GM12878 (cell line): ENCODE measurements around the gene FLT4. TPM values are rescaled to one million over a fixed set of nuclear protein-coding genes. Genes with fewer than 3 reads are reported as not detected.

Source experiments
- ATAC-seq: fragments of 200-7000 bp; cut with Tn5 transposase; 3 replicates; pipeline ENCODE4 v1.9.1; 2020; ENCODE audit warnings: mild to moderate bottlenecking, moderate library complexity
- BruUV-seq: library from RNA; stranded (reverse); fragments of 400-500 nt; replicated peaks from 2 replicates; lab custom pipeline; 2021; lab: Mats Ljungman, UMichigan
- CTCF ChIA-PET: fragments of 300-600 bp; sonication (Branson Sonifier 250); formaldehyde crosslinking; extraction: SDS; loops from one replicate; lab custom pipeline; 2021; ENCODE audit warnings: inconsistent platforms; lab: Yijun Ruan, JAX
- POLR2A ChIA-PET: fragments of 350-600 bp; formaldehyde crosslinking; extraction: SDS; loops from one replicate; lab custom pipeline; 2021; ENCODE audit warnings: inconsistent platforms; lab: Charles Lee
- RAD21 ChIA-PET: fragments of 300-600 bp; sonication (Branson Sonifier 250); formaldehyde crosslinking; loops from one replicate; lab custom pipeline; 2023; ENCODE audit warnings: antibody characterized with exemption; ENCODE audit not compliant: unreplicated experiment; lab: Charles Lee
- SMC1A ChIA-PET: fragments of 300-600 bp; sonication (Branson Sonifier 250); formaldehyde crosslinking; loops from one replicate; lab custom pipeline; 2023; ENCODE audit not compliant: unreplicated experiment, uncharacterized antibody; lab: Charles Lee
- DNase-seq: peaks from one replicate; pipeline ENCODE4 v3.0.0-alpha.2; 2011; ENCODE audit warnings: low read depth, low spot score
- FAIRE-seq: peaks from 3 replicates; lab custom pipeline; 2011; peaks lifted over from hg19 to GRCh38; lab: Jason Lieb, UNC
- H2AFZ ChIP-seq: 2 replicates; pipeline ENCODE4 v1.6.0; 2011; ENCODE audit warnings: low read depth, low read length, control low read depth; ENCODE audit not compliant: control insufficient read depth
- H3K27ac ChIP-seq: 2 replicates; pipeline ENCODE4 v1.5.1; 2011; ENCODE audit warnings: control low read depth; ENCODE audit not compliant: control insufficient read depth, insufficient read depth
- H3K27me3 ChIP-seq, 2 experiments: replicated peaks in 1 of 2; 2 replicates each; pipeline versions ENCODE4 v1.6.0 to v1.6.1; 2011; ENCODE audit warnings: low read length in 1 of 2; ENCODE audit not compliant: control insufficient read depth in 2 of 2, insufficient read depth in 2 of 2
- H3K36me3 ChIP-seq, 2 experiments: 2 replicates each; pipeline ENCODE4 v1.5.1; 2011; ENCODE audit warnings: low read length in 1 of 2; ENCODE audit not compliant: control insufficient read depth in 2 of 2, insufficient read depth in 2 of 2
- H3K4me1 ChIP-seq: 2 replicates; pipeline ENCODE4 v1.6.1; 2011; ENCODE audit warnings: mild to moderate bottlenecking, low read length, moderate library complexity, mixed read lengths; ENCODE audit not compliant: control insufficient read depth, insufficient read depth
- H3K4me2 ChIP-seq: 2 replicates; pipeline ENCODE4 v1.6.0; 2011; ENCODE audit warnings: control low read depth; ENCODE audit not compliant: control insufficient read depth, insufficient read depth
- H3K4me3 ChIP-seq: fragments of 200-600 bp; sonication (generic); 2 replicates; pipeline ENCODE4 v1.5.1; 2016
- H3K79me2 ChIP-seq: 2 replicates; pipeline ENCODE4 v1.6.0; 2011; ENCODE audit warnings: low read length; ENCODE audit not compliant: control insufficient read depth, insufficient read depth
- H3K9ac ChIP-seq: 2 replicates; pipeline ENCODE4 v1.8.0; 2011; ENCODE audit warnings: low read length, control low read depth, mixed read lengths; ENCODE audit not compliant: control insufficient read depth, insufficient read depth
- H3K9me3 ChIP-seq: replicated peaks from 3 replicates; pipeline ENCODE4 v1.5.1; 2011; ENCODE audit warnings: mild to moderate bottlenecking, low read length; ENCODE audit not compliant: control insufficient read depth, insufficient read depth
- H4K20me1 ChIP-seq: 2 replicates; pipeline ENCODE4 v1.6.0; 2011; ENCODE audit not compliant: control insufficient read depth, insufficient read depth
- SMAD5 ChIP-seq: IDR thresholded peaks from 2 replicates; pipeline ENCODE4 v1.6.1; 2016; ENCODE audit warnings: antibody characterized with exemption, low read depth
- SMARCA5 ChIP-seq: fragments of 450-650 bp; IDR thresholded peaks from 2 replicates; pipeline ENCODE4 v1.6.1; 2017; ENCODE audit warnings: mild to moderate bottlenecking
- SRF ChIP-seq, 2 experiments: IDR thresholded peaks; 2 replicates each; pipeline ENCODE4 v1.6.1; 2011; ENCODE audit warnings: low read depth in 2 of 2, low read length in 2 of 2, mild to moderate bottlenecking in 1 of 2, moderate library complexity in 1 of 2
- WGBS: methylation state at CpG from one replicate; pipeline ENCODE4 v1.1.6; 2016; ENCODE audit warnings: low lambda C conversion rate; ENCODE audit not compliant: insufficient replicate concordance, insufficient coverage; ENCODE audit errors: missing lambda C conversion rate; 5-methylcytosine and 5-hydroxymethylcytosine counted together
- in situ Hi-C: fragments of 300-500 bp; cut with MboI; formaldehyde crosslinking; loops from 9 replicates; pipeline ENCODE4 v1.14.3; 2018; ENCODE audit warnings: mixed read lengths
- intact Hi-C: fragments of 100-400 bp; cut with micrococcal nuclease; formaldehyde crosslinking; loops from one replicate; pipeline ENCODE4 v1.14.2; 2022; ENCODE audit not compliant: unreplicated experiment
- polyA plus RNA-seq, 11 experiments: library from polyadenylated mRNA; depleted of rRNA in 4 of 11; unstranded in 6 of 11; stranded (reverse) in 5 of 11; fragments of >200 nt; fragmentation: Nextera tagmentation in 4 of 11; fragmentation: Illumina TruSeq in 1 of 11; extraction: Ambion mirVana in 4 of 11; extraction: Trizol in 1 of 11; gene quantifications; 1 replicate in 1 of 11; 2 replicates in 10 of 11; pipeline versions ENCODE4 v1.2.1 to v1.2.3, GENCODE V29; 2011 to 2016; ENCODE audit warnings: inconsistent platforms in 2 of 11, missing spikeins in 2 of 11, low read depth in 1 of 11
- total RNA-seq, 4 experiments: library from RNA; depleted of rRNA in 3 of 4; stranded (reverse); fragments of >200 nt in 3 of 4; fragmentation: Illumina TruSeq in 1 of 4; extraction: Trizol in 1 of 4; gene quantifications; 2 replicates each; pipeline versions ENCODE4 v1.2.1 to v1.2.3, GENCODE V29; 2013 to 2021
- TF ChIP-seq, protein P1 (sequence below): fragments of 450-650 bp; IDR thresholded peaks from 2 replicates; pipeline ENCODE4 v1.6.1; 2017; ENCODE audit warnings: mild to moderate bottlenecking
- TF ChIP-seq, protein P2 (sequence below): fragments of 450-650 bp; conservative IDR thresholded peaks from 2 replicates; pipeline ENCODE4 v1.6.1; 2017; ENCODE audit warnings: mild to moderate bottlenecking, moderate library complexity

FLT4 gene
- total and polyA plus RNA-seq, 10 of the 15 experiments (the other 5 are each of a cell fraction or from before 2014, with no cell fraction given) = 0.18 TPM; not detected in 9

DNA sequence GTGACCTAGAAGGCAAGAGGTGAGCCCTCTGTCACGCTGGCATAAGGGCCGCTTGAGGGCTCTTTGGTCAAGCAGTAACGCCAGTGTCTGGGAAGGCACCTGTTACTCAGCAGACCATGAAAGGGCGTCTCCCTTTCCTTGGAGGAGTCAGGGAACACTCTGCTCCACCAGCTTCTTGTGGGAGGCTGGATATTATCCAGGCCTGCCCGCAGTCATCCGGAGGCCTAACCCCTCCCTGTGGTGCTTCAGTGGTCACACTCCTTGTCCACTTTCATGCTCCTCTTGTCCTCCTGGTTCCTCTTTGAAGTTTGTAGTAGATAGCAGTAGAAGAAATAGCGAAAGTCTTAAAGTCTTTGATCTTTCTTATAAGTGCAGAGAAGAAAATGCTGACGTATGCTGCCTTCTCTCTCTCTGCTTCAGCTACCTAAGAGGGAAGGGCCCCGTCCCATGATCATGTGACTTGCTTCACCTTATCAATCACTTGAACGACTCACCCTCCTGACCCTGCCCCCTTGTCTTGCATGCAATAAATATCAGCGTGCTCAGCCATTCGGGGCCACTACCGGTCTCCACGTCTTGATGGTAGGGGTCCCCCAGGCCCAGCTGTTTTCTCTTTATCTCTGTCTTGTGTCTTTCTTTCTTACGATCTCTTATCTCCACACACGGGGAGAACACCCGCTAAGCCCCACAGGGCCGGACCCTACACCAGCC lies 41.4 kb downstream of the FLT4 start:
- Histone ChIP-seq H3K9ac (no peak overlapping the region), H3K4me2 (no peak overlapping the region), H3K4me1 (no peaks in the 10 kb centered on the region), H3K36me3 (no peaks in the 10 kb centered on the region), H4K20me1 (no peaks in the 10 kb centered on the region; the same call in 1 of the 2 replicates), H3K27me3 (no peaks in the 10 kb centered on the region), H3K27ac (no peak overlapping the region), H3K4me3 (no peak overlapping the region), H3K79me2 (no peaks in the 10 kb centered on the region), H2AFZ (no peak overlapping the region), H3K9me3 (no peaks in the 10 kb centered on the region)
- FAIRE-seq (no peak), DNase-seq (no peak), ATAC-seq (no peak)
- SMC1A ChIA-PET = no interaction called here
- POLR2A ChIA-PET = no interaction called here
- 41% methylated on average over 17 of the region's 18 CpGs for WGBS
- intact Hi-C loops = loop anchor here (2.0 to 10.0 kb wide), 3 partner anchors 116 to 483 kb away; partner anchors contain the start of genes CNOT6 and MAPK9
- RAD21 ChIA-PET = no interaction called here
- BruUV-seq = no TSS peak
- CTCF ChIA-PET = no interaction called here
- no peak for TF ChIP-seq SRF (IDR thresholded peaks at IDR 0.05; ENCODE audit: low read depth in 2 of 2, low read length in 2 of 2)
- TF ChIP-seq SMAD5 = no peak
- TF ChIP-seq, protein P1, sequence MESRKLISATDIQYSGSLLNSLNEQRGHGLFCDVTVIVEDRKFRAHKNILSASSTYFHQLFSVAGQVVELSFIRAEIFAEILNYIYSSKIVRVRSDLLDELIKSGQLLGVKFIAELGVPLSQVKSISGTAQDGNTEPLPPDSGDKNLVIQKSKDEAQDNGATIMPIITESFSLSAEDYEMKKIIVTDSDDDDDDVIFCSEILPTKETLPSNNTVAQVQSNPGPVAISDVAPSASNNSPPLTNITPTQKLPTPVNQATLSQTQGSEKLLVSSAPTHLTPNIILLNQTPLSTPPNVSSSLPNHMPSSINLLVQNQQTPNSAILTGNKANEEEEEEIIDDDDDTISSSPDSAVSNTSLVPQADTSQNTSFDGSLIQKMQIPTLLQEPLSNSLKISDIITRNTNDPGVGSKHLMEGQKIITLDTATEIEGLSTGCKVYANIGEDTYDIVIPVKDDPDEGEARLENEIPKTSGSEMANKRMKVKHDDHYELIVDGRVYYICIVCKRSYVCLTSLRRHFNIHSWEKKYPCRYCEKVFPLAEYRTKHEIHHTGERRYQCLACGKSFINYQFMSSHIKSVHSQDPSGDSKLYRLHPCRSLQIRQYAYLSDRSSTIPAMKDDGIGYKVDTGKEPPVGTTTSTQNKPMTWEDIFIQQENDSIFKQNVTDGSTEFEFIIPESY = no peak
- TF ChIP-seq SMARCA5 = no peak
- TF ChIP-seq, protein P2, sequence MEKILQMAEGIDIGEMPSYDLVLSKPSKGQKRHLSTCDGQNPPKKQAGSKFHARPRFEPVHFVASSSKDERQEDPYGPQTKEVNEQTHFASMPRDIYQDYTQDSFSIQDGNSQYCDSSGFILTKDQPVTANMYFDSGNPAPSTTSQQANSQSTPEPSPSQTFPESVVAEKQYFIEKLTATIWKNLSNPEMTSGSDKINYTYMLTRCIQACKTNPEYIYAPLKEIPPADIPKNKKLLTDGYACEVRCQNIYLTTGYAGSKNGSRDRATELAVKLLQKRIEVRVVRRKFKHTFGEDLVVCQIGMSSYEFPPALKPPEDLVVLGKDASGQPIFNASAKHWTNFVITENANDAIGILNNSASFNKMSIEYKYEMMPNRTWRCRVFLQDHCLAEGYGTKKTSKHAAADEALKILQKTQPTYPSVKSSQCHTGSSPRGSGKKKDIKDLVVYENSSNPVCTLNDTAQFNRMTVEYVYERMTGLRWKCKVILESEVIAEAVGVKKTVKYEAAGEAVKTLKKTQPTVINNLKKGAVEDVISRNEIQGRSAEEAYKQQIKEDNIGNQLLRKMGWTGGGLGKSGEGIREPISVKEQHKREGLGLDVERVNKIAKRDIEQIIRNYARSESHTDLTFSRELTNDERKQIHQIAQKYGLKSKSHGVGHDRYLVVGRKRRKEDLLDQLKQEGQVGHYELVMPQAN = no peak
- in situ Hi-C loops = no loop called here
